ENCODE results near the gene PIK3C2G.

The PIK3C2G gene

DNA sequence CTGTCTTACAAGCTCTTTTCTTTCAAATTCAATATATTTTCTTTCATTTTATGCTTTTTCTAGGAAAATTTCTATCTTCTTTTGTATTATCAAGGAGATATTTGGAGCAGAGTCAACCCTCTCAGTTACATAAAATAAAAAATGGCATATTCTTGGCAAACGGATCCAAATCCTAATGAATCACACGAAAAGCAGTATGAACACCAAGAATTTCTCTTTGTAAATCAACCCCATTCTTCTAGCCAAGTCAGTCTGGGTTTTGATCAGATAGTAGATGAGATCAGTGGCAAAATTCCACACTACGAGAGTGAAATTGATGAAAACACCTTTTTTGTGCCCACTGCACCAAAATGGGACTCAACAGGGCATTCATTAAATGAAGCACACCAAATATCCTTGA, 20.6 kb downstream of the PIK3C2G start:
- no peak for DNase-seq

DNA sequence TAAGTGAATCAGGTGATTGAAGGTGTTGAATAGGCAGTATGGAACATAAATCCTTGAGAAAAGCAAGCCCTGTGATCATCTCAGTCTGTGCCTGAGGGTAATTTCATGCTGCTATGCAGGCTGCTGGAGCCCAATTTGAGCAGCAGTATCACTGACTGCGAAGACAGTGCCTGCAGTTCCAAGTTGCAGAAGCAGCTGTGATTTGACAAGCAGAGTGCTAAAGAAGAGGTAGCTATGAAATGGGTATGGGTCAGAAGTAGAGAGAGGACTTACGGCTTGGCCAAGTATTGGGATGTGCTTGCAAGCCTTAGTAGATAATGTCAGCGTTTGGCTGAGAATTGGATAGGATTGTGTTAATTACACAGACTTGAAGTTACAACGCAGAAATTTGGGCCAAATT, 22.5 kb downstream of the PIK3C2G start:
- DNase-seq: no peak

- DNase-seq: no peak
These were observed 23.1 kb downstream of the PIK3C2G start for GRCh38 chr12:18284386-18284785.

GRCh38 chr12:18285161-18285560, 23.8 kb downstream of the PIK3C2G start:
- no peak for DNase-seq

DNA sequence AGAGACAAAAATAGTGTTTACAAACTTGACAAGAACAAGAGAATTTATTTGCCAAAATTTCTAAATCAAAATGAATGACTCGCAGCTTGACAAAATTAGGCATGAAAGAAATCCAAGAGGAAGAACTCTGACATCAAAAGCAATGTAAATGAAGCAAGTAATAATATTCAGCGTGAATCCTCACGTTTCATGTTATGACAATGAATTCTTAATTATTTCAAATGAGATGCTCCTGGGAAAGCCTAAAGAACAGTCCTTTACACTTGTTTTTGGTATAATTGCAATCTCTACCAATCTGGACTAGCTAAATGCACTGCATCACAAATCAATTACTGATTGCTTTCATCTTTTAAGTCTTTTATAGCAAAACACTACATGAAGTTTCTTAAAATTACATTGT, 29.1 kb downstream of the PIK3C2G start:
- DNase-seq: no peak

- DNase-seq: no peak
These were observed 33.6 kb downstream of the PIK3C2G start for GRCh38 chr12:18294889-18295288.

DNA sequence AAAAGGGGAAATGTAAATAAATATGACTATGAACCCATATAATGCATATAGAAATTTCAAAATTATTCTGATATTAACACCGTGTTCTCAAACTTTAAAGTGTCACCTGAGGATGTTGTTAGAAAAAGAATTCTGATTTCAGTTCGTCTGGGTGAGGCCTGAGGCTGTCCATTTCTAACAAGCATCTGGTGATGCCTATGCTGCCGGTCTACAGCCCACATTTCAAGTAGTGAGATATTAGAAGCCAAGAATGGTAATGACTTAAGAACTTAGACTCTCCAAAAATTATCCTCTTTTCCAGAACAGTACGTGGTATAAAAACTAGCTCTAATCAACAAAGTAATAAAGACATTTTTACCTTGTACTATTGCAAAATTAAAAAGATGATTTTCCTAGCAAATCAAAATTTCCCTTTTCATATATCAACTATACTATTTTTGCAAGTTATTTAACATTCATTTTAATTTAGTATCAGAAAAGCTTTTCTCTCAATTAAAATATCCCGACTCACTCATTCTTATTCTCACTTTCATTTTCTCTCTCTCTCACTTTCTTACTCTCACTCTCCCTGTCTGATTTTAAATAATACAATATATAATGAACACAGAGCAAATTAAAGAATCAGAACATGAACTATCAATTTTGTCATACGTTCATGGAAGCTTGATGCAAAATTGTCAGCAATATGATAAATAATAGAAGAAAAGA, 35.0 kb downstream of the PIK3C2G start:
- DNase-seq: no peak

GRCh38 chr12:18296909-18297280, 35.6 kb downstream of the PIK3C2G start:
- DNase-seq: no peak

- no peak for DNase-seq
These were observed 36.6 kb downstream of the PIK3C2G start for GRCh38 chr12:18297902-18298301.

- no peak for DNase-seq
These were observed 41.6 kb downstream of the PIK3C2G start for GRCh38 chr12:18302809-18303430.

DNA sequence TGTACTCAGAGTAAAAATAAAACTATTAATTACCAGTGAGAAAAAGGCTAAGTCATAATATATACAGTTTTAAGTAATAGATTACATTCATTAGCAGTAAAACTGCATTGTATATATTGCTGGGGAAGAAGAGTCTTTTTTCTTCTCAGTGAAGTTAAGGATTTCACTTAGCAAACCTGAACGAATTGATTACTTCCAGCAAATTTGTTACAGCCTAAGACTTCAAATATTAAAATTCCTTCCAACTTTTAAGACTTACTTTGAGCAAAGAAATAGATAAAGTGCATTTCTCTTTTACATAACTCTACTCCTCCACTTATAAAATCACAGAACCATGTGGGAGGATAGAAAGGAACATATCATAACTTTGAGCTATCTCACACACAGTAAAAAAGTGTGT, 43.3 kb downstream of the PIK3C2G start:
- no peak for DNase-seq

- DNase-seq: no peak
These were observed 45.0 kb downstream of the PIK3C2G start for GRCh38 chr12:18306311-18306710.

- no peak for DNase-seq
These were observed 52.0 kb downstream of the PIK3C2G start for GRCh38 chr12:18313306-18313705.

DNA sequence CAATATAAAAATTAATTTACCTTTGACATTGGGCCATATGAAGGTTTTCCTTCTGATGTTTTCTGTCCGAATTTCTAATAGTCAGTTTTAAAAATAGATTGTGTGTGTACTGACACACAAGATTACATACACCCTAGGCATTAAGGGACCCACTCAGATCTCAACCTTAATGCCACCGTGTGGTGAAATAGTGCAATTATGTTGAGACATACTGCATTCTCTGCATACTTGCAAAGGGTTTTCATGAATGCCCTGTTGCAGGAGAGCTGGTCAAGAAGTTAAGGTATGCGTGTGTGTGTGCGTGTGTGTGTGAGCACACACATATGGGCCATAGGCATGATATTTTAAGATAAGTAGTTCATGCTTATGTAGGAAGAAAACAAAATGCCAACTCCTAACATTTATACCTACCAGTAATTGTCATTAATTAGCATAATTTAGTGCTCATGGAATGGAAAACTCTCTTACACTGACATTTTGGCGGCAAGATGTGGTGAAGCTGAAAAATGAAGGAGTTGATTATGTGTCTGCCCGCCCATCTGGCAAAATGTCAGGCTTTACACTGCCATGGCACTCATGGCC, 58.8 kb downstream of the PIK3C2G start:
- DNase-seq: peak; percentile 2

- DNase-seq: no peak
These were observed 59.7 kb downstream of the PIK3C2G start for GRCh38 chr12:18320976-18321375.

GRCh38 chr12:18323159-18323558, 61.8 kb downstream of the PIK3C2G start:
- no peak for DNase-seq

- no peak for DNase-seq
These were observed 65.7 kb downstream of the PIK3C2G start for GRCh38 chr12:18327036-18327435.

- DNase-seq: no peak
These were observed 70.9 kb downstream of the PIK3C2G start for GRCh38 chr12:18332173-18332572.

DNA sequence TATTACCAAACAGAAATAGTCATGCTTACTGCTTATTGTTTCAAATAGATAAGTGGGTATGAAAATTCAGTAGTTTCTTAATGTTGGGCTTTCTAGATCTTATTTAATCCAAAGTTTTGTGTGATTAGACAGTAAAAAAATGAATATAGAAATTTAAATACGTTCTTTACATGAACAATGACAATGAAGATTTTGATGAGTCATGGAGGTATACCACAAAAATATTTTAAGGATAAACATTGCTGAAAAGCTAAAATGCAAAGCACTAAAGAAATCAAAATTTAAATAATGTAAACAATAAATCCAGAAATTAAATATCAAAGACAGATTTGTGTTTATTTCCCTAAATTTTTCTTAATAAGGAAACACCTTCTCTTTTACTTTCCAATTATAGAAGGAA, 78.3 kb downstream of the PIK3C2G start:
- DNase-seq: no peak

DNA sequence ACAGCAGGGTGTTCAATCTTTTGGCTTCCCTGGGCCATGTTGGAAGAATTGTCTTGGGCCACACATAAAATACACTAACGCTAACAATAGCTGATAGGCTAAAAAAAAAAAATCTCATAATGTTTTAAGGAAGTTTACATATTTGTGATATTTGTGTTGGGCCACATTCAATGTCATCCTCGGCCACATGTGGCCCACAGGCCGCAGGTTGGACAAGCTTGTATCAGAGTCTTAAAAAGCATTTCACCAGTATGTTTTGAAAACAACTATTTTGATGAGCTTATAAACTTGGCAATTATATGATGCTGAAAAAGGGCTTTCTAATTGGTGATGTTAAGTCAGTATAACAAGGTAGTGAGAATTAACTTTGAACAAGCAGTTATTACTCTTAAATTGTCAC, 78.9 kb downstream of the PIK3C2G start:
- no peak for DNase-seq

GRCh38 chr12:18340786-18341185, 79.5 kb downstream of the PIK3C2G start:
- DNase-seq: no peak

- no peak for DNase-seq
These were observed 82.4 kb downstream of the PIK3C2G start for GRCh38 chr12:18343708-18344107.

GRCh38 chr12:18345021-18345735, 83.9 kb downstream of the PIK3C2G start:
- DNase-seq: no peak

- no peak for DNase-seq
These were observed 91.0 kb downstream of the PIK3C2G start for GRCh38 chr12:18352312-18352711.
